Upper lobe of left lung (tissue), 4 donors: Measurements from ENCODE around the gene C7orf57.

Source experiments
- EP300 ChIP-seq, 4 donors: sonication (generic); formaldehyde crosslinking; IDR thresholded peaks; one replicate each; pipeline ENCODE4 v1.5.1; 2017; ENCODE audit warnings: antibody characterized with exemption in 4 of 4, control low read depth in 2 of 4
- POLR2AphosphoS5 ChIP-seq, 2 donors: sonication (generic); formaldehyde crosslinking; IDR thresholded peaks; one replicate each; pipeline ENCODE4 v1.5.1; 2017; ENCODE audit warnings: antibody characterized with exemption in 2 of 2

GRCh38 chr7:48042636-48043035 lies 7.3 kb downstream of the C7orf57 start:
- TF ChIP-seq POLR2AphosphoS5 (IDR thresholded peaks at IDR 0.05), result no peak
- no peak for TF ChIP-seq EP300 (IDR thresholded peaks at IDR 0.05)
